A549 treated with CORT108297 at 1 μM for 4 hours (cell line): ENCODE measurements around the gene PKHD1. TPM values are rescaled to one million over a fixed set of nuclear protein-coding genes. Genes with fewer than 3 reads are reported as not detected.

Experiments used
- total RNA-seq: library from RNA; stranded (reverse); fragments of 200-300 nt; extraction: Qiagen RNA extraction; gene quantifications from 5 replicates; pipeline ENCODE4 v1.2.3, GENCODE V29; 2022

The PKHD1 gene
- total RNA-seq: not detected in 5 replicates

DNA sequence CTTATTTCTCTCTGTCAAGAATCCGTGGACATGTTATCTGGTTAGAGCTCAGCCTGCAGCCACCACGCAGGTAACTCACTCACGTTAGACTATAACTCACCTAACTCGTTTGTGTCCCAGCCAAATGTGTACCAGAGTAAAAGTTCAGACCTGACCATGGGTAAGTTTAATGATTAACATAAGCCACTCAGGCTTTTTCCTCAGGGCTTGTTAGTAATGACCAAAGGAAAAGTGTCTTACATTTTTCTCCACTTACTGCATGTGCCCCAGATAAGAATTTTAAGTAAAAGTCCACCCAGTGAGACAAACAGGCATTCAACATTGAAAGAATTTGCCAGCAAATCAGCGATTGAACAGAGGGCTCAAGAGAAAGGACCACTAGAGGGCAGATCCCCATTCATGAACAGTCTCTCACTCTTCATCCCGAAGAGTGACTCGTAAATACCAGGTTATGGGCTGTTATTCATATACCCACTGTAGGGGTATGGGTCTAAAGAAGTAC, at the start of gene PKHD1:
Gene PKHD1 (minus strand): TSS at position 116 of the 502 bp plus-strand sequence. CDS start 2,680 bp downstream, outside the sequence.

Other genes with a start within 250 kb of the PKHD1 start
- not detected in 5 replicates for gene IL17A, start 98.8 kb upstream of the PKHD1 start, total RNA-seq
- not detected in 5 replicates for gene IL17F, start 156.9 kb upstream of the PKHD1 start, total RNA-seq
- 72.9 to 84.0 TPM (median 83.2 TPM) in 5 replicates for gene MCM3, start 197.1 kb upstream of the PKHD1 start, total RNA-seq